NCI-H748 (cell line): ENCODE results near the gene DSCAML1.

Source experiments
- DNase-seq: peaks from one replicate; lab custom pipeline; 2025; ENCODE audit not compliant: unreplicated experiment; lab: John Stamatoyannopoulos, UW

DSCAML1 gene

DNA sequence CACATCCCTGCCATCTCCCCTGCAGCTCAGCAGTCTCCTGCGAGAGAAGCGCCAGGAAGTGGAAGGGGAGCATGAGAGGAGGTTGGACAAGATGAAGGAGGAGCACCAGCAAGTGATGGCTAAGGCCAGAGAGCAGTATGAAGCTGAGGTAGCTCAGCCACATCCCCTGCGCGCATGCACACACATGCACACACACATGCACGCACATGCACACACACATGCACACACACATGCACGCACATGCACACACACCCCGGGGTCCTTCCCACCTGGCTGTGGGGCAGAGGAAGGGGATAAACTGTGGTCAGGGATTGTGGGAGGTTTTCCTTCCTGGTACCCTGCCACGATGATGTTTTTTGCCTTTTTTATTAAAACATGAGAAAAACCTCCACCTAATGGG, 404.0 kb downstream of the DSCAML1 start:
- DNase-seq = no peak

GRCh38 chr11:117392001-117392690, 404.9 kb downstream of the DSCAML1 start:
- no peak for DNase-seq

- DNase-seq = no peak
These were observed 405.8 kb downstream of the DSCAML1 start for GRCh38 chr11:117391181-117391580.

- DNase-seq = no peak
These were observed 406.3 kb downstream of the DSCAML1 start for GRCh38 chr11:117390743-117391142.

GRCh38 chr11:117387992-117388755, 408.8 kb downstream of the DSCAML1 start:
- no peak for DNase-seq

DNA sequence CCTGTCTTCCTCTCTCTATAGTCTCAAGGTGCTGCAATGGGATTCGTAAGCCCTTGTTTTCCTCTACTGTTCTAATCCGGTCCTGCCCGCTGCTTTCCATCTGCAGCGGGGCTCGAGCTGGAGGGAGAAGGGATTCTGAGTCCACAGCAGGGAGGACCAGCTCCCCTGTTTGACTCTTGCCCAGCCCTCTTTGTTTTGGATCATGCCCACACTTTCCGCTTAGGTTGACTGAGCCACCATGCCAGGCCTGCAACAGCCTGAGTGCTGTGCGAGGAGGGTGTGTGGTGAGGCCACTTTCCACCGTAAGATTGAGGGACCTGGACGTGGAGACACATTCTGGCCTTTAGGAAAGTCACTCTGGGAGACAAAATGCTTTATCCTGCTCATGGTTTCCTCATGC, 411.1 kb downstream of the DSCAML1 start:
- no peak for DNase-seq

- DNase-seq = no peak
These were observed 411.5 kb downstream of the DSCAML1 start for GRCh38 chr11:117385471-117385870.

DNA sequence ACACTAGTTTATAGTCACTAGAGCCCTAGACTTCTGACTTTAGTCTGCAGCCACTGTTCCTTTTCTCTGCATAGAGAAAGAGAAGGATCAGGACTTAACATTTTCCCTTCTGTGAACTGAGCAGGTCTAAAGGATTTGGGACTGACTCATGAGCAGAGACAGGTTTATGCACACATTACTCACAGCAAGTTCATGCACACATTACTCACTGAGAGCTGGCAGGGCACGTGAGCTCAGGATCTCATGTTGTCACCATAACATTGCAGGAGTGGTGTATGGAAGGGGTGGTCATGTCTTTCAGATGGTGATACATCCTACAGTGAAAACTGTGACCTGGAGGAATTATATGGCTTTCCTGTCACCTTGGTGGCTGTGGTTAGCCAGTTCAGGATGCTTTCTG, 413.0 kb downstream of the DSCAML1 start:
- DNase-seq = no peak

DNA sequence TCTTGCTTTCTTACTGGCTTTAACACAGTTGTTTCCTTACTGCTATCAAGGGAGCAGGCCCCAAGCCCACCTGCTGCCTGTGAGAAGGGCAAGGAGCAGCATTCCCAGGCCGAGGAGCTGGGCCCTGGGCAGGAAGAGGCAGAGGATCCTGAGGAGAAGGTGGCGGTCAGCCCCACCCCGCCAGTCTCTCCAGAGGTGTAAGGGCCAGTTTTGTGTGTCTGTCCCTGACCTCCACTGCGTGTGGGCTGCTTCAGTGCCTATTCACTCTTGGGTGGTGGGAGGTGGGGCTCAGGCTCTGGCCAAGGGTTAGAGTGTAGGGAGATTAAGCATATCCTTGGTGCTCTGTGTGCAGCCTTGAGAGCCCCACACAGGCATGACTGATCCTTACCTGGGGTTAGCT, 414.3 kb downstream of the DSCAML1 start:
- no peak for DNase-seq

- no peak for DNase-seq
These were observed 415.3 kb downstream of the DSCAML1 start for GRCh38 chr11:117381481-117382387.

GRCh38 chr11:117380676-117381075, 416.3 kb downstream of the DSCAML1 start:
- no peak for DNase-seq

DNA sequence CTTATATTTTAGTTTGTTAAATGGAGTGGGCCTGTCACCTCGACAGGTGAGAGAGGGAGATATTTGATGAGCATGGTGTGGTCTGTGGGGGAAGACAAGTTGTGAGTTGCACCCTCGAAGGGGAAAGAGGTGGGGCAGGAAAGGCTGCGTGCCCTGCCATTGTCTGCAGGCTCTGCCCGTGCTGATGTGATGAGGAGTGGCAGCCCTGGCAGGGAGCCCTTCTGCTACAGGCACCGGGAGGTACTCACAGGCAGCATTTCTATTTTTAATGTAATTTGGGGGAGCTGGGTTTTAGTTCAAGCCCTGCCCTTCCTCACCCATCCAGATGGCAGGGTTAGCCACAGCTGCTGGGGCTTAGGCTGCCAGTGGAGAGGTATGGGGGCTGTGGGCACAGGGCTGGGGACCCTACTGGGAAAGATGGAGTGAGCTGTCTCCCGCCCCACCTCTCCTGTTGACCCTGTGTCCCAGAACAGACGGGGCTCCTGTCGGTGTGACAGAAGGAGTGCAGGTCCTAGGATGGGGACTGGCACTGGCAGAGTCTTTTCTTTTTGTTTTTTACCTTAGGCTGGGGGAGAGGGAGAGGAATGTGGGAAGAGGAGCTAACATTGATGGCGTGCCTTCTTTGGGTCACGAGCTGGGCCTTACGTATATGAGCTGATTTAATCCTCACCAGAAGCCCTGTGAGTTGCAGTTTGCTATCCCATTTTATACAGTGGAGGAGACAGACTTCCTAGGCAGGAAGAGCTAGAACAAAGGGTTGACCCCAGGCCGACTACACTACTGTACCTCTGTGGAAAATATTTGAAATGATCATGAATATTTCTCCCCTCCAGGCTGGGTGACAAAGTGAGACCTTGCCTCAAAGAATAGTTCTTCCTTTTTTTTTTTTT, 417.8 kb downstream of the DSCAML1 start:
- DNase-seq = no peak
